ENCODE measurements around the gene TPD52L2.
A peak's percentile ranks its signal among the peaks of the same experiment; 100 is the strongest.

TPD52L2 gene

GRCh38 chr20:63864978-63865640 lies at the start of gene TPD52L2:
Gene TPD52L2 (plus strand): TSS chr20:63865270. CDS start chr20:63865366, 96 bp downstream.
- peak; percentile 93 to 98 for DNase-seq (ENCODE audit: low read depth in 2 of 2)

GRCh38 chr20:63815615-63816253 lies 49.3 kb upstream of the TPD52L2 start:
- DNase-seq (ENCODE audit: low read depth in 2 of 2): no peak

GRCh38 chr20:63819224-63819921 lies 45.7 kb upstream of the TPD52L2 start:
- no peak for DNase-seq (ENCODE audit: low read depth in 2 of 2)

- no peak for DNase-seq (ENCODE audit: low read depth in 2 of 2)
Measured at GRCh38 chr20:63821811-63822210, 43.3 kb upstream of the TPD52L2 start.

GRCh38 chr20:63822276-63822696 lies 42.8 kb upstream of the TPD52L2 start:
- DNase-seq (ENCODE audit: low read depth in 2 of 2): no peak

GRCh38 chr20:63823691-63824311 lies 41.3 kb upstream of the TPD52L2 start:
- DNase-seq (ENCODE audit: low read depth in 2 of 2): no peak

- no peak for DNase-seq (ENCODE audit: low read depth in 2 of 2)
Measured at GRCh38 chr20:63825331-63826118, 39.5 kb upstream of the TPD52L2 start.

GRCh38 chr20:63826753-63827152 lies 38.3 kb upstream of the TPD52L2 start:
- DNase-seq (ENCODE audit: low read depth in 2 of 2): no peak

GRCh38 chr20:63828124-63828523 lies 36.9 kb upstream of the TPD52L2 start:
- no peak for DNase-seq (ENCODE audit: low read depth in 2 of 2)

- DNase-seq (ENCODE audit: low read depth in 2 of 2): no peak
Measured at GRCh38 chr20:63828545-63828944, 36.5 kb upstream of the TPD52L2 start.

- DNase-seq (ENCODE audit: low read depth in 2 of 2): no peak
Measured at GRCh38 chr20:63828951-63829350, 36.1 kb upstream of the TPD52L2 start.

- DNase-seq (ENCODE audit: low read depth in 2 of 2): no peak
Measured at GRCh38 chr20:63829603-63829944, 35.5 kb upstream of the TPD52L2 start.

GRCh38 chr20:63829945-63830835 lies 34.9 kb upstream of the TPD52L2 start:
- DNase-seq (ENCODE audit: low read depth in 2 of 2): no peak

GRCh38 chr20:63830841-63831588 lies 34.1 kb upstream of the TPD52L2 start, which contains the start of gene ZBTB46:
Gene ZBTB46 (minus strand): TSS chr20:63831264. CDS start chr20:63790757, 40,507 bp downstream.
- peak in 1 of 2 donors; percentile 19 for DNase-seq (ENCODE audit: low read depth in 2 of 2)

- no peak for DNase-seq (ENCODE audit: low read depth in 2 of 2)
Measured at GRCh38 chr20:63831646-63831992, 33.5 kb upstream of the TPD52L2 start.

GRCh38 chr20:63831993-63832686 lies 32.9 kb upstream of the TPD52L2 start:
- no peak for DNase-seq (ENCODE audit: low read depth in 2 of 2)

GRCh38 chr20:63833776-63834490 lies 31.1 kb upstream of the TPD52L2 start:
- DNase-seq (ENCODE audit: low read depth in 2 of 2): no peak

- no peak for DNase-seq (ENCODE audit: low read depth in 2 of 2)
Measured at GRCh38 chr20:63834491-63834880, 30.6 kb upstream of the TPD52L2 start.
